ENCODE measurements around the gene P3H1.
"Not testable (repeated sequence)": the region's sequence is repeated elsewhere in the genome, so short reads cannot be mapped to it uniquely, and the experiment has no call there.

Gene P3H1, protein sequence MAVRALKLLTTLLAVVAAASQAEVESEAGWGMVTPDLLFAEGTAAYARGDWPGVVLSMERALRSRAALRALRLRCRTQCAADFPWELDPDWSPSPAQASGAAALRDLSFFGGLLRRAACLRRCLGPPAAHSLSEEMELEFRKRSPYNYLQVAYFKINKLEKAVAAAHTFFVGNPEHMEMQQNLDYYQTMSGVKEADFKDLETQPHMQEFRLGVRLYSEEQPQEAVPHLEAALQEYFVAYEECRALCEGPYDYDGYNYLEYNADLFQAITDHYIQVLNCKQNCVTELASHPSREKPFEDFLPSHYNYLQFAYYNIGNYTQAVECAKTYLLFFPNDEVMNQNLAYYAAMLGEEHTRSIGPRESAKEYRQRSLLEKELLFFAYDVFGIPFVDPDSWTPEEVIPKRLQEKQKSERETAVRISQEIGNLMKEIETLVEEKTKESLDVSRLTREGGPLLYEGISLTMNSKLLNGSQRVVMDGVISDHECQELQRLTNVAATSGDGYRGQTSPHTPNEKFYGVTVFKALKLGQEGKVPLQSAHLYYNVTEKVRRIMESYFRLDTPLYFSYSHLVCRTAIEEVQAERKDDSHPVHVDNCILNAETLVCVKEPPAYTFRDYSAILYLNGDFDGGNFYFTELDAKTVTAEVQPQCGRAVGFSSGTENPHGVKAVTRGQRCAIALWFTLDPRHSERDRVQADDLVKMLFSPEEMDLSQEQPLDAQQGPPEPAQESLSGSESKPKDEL

DNA sequence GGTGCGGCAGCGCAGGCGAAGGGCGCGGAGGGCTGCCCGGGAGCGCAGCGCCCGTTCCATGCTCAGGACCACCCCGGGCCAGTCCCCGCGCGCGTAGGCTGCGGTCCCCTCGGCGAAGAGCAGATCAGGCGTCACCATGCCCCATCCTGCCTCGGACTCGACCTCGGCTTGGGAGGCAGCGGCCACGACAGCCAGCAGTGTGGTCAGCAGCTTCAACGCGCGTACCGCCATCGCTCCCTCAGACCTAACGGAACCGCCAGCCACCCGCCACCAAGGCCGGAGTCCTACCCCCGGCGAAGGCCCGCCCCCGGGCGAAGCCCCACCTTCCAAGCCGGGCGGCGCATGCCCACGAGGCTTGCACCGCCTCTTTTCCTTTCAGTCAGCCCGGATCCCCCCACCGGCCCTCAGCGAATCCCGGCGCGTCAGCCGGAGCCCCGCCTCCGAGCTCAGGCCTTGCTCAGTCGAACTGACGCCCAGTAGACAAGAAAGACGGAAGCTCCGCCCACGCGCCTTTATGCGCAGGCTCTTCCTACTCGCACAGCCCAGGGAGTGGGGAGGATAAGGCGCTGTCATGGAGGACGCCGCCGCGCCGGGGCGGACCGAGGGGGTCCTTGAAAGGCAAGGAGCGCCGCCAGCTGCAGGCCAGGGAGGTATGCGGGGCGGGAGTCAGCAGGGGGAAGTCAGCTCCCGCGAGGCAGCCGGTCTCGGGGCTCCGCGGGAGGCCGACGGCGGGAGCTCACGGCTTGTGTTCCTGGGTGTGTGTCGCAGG lies at the start of gene P3H1, which contains the start of gene C1orf50:
TSS of gene P3H1 (minus strand) at position 288 of the 769 bp plus-strand sequence. CDS start at position 231, 57 bp downstream.
TSS of gene C1orf50 (plus strand) at position 509 of the 769 bp plus-strand sequence. CDS start at position 572, 63 bp downstream.
- no peak for FAIRE-seq
- peak; percentile 95 for DNase-seq (ENCODE audit: insufficient read length, low spot score)

DNA sequence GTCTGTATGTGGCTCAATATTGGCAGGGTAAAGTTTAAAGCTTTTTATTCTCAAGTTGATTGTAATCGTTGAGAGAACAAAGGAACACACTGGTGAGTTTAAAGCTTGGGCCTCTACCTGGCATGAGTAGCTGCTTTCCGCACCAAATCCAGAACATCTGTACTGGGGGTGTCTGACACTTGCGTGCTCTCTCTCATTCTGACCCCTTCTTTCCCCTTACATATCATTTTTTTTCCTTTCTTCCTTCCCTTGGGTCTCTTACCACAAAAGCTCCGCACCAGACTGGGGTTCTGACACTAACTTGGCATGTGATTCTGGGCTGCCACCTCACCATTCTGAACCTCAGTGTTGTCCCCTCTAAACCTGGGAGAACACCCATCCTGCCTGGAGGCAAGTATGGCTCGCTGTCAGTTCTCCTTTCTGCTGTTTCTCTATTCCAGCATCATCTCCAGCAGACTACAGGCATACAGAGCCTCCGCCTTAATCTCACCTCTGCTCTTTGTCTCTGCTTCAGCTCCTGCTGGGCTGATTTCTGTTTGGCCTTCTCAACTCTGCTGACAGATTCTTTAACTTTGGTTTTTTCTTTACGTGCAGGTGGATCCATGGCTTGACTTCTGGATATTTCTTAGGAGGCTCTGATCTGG lies 49.2 kb upstream of the P3H1 start:
- no peak for DNase-seq (ENCODE audit: insufficient read length, low spot score)
- FAIRE-seq: no peak

DNA sequence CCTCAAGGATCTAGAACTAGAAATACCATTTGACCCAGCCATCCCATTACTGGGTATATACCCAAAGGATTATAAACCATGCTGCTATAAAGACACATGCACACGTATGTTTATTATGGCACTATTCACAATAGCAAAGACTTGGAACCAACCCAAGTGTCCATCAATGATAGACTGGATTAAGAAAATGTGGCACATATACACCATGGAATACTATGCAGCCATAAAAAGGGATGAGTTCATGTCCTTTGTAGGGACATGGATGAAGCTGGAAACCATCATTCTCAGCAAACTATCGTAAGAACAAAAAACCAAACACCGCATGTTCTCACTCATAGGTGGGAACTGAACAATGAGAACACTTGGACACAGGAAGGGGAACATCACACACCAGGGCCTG lies 48.0 kb upstream of the P3H1 start:
- DNase-seq (ENCODE audit: insufficient read length, low spot score): not testable (repeated sequence)

DNA sequence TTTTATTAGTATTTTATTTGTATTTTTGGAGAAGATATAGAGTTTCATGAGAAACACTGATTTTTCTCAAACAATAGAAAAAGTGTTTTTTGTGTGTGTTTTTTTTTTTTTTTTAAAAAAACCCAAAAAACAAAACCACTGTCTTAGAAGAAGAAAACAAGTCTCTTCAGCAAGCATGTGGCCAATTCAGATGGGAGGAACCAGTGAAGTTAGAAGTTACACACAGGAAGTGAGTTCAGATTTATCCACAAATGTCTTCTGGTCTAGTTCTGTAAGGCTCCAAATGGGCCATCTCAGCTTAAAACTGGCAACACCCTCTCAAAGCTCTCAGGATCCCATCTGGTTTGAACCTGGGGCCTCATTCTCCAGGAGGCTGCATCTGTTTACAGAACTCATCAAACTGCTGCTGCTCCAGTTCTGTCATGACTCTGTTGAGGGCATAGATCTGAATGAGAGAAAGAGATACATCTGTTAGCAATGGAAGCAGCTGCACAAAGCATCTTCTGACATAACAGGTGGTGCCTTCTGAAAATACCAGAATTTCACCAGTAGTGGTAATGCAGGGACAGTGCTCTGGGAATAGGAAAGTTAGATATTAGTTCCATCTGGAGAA lies 40.3 kb upstream of the P3H1 start:
- DNase-seq (ENCODE audit: insufficient read length, low spot score): no peak
- FAIRE-seq: no peak

More for the DNA sequence above, 48.0 kb upstream of the P3H1 start:
- not testable (repeated sequence) for FAIRE-seq

DNA sequence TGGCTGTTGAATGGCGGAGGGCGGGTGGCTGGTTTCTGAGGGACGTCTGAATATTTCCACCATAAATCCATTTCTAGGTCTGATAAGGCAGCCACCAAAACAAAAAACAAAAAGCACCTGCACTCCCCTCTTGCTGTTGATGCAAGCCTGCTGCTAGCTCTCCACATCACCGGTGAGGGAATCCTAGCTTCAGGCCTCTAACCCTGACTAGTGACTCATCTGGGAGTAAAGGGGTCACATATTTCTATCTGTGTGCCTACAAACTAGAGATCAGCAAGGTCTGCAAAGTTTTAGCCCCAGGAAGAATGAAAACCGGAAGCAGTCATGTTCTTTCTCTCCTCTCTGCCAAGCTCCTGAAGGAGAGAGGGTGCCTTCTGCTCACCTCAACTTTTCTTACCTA lies 39.8 kb upstream of the P3H1 start:
- DNase-seq (ENCODE audit: insufficient read length, low spot score) (peak; percentile 21), FAIRE-seq (no peak)

DNA sequence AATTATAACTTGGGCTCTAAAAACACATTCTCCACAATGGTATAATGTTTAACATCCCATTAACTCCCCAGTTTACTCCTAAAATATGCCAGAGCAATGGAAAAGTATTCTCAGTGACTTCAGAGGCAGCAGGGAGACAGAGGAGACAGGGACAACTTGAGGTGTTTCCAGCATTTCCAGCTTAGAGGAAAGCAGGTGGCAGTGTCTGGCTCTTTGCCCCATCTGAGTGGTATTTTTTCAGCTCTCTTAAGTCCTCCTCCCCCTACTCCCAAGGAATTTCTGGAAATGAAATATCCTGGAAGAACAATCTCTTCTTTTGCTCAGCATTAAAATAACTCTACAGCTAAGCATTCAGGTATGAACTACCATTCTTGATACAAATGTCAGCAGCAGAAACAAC lies 39.3 kb upstream of the P3H1 start:
- no peak for FAIRE-seq
- no peak for DNase-seq (ENCODE audit: insufficient read length, low spot score)

DNA sequence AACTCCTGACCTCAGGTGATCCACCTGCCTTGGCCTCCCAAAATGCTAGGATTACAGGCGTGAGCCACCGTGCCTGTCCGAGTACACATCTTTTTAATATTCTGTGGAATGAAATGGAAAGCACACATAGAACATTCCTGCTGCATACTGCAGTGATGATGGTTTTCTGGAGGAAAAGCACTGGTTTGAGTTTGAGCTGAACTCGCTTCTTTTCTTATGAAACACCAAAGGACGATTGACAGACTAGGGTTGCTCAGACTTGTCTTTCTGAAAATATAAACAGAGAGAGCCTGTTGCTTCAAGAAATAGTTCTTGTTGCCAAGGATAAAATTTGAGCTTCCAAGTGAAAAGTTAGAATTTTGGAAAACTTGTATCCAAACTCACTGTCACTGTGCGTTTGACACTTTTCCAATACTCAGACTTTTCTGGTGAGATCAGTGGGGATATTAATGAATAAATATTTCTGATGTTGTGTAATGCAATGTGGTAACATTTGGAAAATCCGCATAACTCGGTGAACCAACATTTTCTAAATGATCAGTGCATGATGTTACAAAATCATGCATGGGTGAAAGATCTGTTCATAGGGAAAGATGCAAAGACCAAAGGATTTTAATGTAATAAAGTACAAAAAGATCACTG lies 35.1 kb upstream of the P3H1 start:
- FAIRE-seq (no peak), DNase-seq (ENCODE audit: insufficient read length, low spot score) (no peak)

DNA sequence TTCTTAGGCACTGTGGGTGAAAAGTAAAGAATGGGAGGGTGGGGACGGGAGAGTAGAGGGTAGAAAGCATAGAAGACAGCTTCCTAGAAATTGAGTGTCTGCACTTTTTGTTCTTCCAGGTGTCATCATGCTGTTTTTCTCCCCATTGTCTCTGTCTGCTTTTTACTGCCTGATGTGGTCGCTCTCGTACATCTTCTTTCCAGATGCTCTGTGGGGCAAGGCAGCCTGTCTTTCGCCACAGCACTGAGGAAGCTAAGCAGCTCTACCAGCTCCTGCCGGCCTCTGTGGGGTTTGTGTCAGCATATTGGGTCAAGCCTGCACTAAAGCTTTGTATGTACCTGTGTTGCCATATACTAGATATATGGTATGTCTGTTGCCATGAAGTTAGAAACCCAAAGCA lies 31.2 kb upstream of the P3H1 start:
- FAIRE-seq (no peak), DNase-seq (ENCODE audit: insufficient read length, low spot score) (no peak)

DNA sequence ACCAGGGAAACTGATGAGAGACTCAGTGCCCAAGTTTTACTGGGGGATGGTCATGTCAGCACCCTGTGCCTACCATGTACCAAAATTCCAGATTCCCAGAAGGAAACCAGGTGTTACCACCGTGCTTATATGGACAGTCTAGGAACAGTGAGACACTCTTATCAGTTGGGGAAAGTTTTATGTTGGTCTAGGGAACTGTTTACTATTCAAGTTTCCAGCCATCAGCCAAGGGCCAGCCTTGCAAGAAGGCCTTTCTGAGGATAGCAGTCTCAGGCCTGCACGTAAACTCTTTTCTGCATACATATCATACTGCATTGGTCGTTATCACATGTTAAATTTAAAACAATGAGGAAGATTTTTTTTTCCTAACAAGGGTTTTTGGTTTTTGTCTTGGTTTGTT lies 30.6 kb upstream of the P3H1 start:
- FAIRE-seq: no peak
- DNase-seq (ENCODE audit: insufficient read length, low spot score): no peak

DNA sequence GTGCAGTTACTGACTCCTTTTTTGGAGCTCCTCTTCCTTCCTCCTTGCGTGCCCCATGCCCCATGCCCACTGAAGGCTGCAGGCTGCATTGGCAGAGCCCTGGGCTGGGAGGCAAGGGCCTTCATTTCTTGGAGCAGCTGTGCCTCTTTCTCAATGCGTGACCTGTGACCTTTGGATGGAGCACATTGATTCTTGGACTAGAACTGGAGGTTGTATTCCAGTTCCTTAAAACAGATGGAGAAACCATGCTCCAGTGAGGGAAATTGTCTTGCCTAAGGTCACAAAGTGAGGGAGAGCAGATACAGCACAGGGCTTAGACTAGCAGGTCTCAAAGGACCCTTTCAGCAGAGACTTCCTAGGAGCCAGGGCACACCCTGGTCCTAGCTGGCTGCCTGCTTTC lies 27.0 kb upstream of the P3H1 start:
- no peak for DNase-seq (ENCODE audit: insufficient read length, low spot score)
- FAIRE-seq: no peak

DNA sequence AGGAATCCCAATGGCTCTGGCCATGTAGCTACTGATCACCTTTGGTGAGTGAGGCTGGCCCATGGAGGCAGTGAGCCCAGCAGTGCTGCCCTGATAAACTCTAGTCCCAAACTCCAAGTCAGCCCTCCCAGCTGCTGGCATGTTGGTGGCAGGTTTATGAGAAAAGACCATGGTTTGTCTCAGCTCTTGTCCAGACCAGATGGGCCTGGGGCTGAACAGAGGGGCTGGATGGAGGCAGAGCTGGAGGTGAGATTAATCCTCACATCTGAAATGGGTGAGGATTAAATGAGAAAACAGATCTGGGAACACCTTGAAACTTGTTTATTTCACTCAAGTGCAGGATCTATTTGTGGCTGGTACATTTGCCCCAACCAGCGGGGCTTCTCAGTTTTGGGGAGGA lies 21.2 kb upstream of the P3H1 start:
- FAIRE-seq (no peak), DNase-seq (ENCODE audit: insufficient read length, low spot score) (no peak)

DNA sequence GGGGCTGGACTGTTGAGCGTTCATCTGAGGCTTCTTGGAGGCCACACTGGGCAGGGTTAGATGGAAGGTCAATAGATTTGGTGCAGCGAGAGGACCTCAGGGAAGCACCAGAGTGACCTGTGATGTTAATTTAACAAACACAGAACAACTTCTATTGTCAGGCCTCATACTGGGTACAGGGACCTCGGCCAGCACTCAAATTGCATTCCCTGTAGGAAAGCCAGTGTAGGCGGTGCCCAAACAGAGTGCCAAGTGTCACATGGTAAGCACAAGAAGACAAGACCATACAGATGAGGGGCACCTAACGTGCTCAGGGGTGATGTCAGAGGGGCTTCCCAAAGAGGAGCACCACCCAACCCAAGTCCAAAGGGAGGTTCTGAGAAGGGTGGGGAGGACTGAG lies 19.3 kb upstream of the P3H1 start:
- FAIRE-seq (no peak), DNase-seq (ENCODE audit: insufficient read length, low spot score) (no peak)

DNA sequence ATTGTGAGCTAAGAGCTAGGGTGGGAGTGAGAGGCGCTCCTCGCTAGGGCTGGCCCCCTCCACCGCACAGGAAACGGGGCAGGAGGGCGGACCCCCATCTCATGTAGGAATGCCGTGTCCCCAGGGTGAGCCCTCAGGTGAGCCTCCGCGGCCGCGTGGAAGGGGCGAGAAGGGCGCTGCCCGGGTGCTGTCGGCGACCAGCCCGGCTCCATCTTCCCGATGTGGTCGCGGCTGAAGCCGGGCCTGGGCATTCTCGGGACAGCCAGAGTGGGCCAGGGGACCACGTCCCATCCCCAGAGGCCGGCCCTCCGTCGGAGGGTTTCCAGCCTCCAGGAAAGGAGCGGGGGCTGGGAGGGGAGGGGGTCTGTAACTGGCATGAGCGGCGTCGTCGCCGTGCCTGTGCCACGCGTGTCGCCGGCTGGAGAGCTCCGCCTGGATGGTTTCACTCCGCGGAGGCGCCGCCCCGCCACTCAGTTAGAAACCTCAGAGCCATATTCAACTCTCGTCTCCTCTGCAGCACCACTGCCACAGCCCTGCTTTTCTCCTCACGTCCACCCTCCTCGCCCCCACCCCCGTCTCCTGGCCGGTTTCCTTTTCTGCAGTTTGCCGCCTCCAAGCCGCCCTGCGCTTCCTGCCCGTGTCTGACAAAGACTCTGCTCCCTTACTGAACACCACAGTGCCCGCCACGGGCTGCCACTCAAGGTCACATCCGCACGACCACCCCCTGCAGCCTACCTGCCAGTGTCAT lies 18.3 kb upstream of the P3H1 start, which contains the start of gene TMEM269:
TSS of gene TMEM269 (plus strand) at position 46 of the 748 bp plus-strand sequence. CDS start 4,903 bp downstream, outside the sequence.
- no peak for DNase-seq (ENCODE audit: insufficient read length, low spot score)
- FAIRE-seq: no peak

DNA sequence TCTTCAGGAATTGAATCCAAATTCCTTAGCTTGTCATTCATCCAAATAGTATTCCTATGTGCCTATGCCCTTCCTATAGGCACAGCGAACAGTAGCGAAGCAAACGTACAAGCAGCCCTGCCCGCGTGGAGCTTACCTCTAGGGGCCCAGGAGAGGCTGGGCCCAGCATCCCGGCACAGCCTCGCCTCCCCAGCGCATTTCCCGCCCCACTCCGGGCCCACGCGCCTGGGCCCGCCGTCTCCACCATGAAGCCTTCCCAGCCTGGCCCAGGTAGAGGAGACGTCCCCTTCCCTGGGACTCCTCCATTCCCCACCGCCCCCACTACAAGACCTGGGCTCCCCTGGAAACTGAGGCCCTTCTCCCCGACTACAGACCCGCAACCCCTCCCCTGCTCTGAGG lies 17.7 kb upstream of the P3H1 start:
- DNase-seq (ENCODE audit: insufficient read length, low spot score) (no peak), FAIRE-seq (no peak)

DNA sequence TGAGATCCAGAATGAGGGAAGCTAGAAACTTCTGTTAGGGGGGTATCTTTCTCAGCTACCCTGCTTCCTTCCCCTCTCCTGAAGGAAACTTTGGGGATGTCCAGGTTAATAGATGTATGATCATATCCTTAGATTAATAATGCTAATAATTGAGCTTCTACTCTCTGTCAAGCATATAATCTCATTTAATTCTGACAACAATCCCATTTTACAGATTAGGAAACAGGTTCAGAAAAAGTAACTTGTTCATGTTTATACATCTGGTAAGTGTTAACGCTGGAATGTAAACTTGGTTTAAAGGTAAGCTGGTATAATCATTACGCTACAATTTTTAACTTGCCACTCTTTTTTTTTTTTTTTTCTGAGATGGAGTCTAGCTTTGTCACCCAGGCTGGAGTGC lies 16.3 kb upstream of the P3H1 start:
- DNase-seq (ENCODE audit: insufficient read length, low spot score): no peak
- FAIRE-seq: no peak

DNA sequence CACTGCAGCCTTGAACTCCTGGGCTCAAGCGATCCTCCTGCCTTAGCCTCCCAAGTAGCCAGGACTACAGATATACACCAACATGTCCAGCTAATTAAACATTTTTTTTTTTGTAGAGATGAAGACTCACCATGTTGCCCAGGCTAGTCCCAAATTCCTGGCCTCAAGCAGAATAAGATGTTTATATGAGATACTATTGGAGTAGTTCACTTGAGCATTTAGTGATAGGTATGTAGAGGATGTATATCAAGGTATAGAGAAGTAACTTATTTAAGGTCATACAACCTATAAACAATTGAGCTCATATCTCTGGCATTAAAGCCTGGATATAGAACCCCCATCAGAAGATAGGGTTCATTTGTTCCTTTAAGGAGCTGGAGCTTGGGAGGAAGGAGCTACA lies 13.3 kb upstream of the P3H1 start:
- FAIRE-seq (no peak), DNase-seq (ENCODE audit: insufficient read length, low spot score) (no peak)

DNA sequence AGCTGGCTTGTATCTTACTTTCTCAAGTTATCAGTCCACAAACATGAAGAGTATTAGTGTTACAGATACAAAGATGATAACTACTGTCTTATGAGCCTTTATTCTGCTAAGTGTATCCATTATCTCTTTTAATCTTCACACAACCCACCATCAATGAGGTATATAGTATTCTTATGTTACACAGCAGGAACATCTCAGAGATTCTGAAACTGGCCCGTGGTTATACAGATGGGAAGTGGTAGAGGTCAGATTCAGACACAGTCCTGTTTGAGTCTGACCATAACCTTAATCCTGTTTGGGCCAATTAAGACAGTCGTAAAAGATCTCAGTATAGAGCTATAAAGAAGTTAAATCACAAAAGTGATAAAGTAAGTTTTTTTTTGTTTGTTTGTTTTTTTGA lies 12.9 kb upstream of the P3H1 start:
- DNase-seq (ENCODE audit: insufficient read length, low spot score) (no peak), FAIRE-seq (no peak)

DNA sequence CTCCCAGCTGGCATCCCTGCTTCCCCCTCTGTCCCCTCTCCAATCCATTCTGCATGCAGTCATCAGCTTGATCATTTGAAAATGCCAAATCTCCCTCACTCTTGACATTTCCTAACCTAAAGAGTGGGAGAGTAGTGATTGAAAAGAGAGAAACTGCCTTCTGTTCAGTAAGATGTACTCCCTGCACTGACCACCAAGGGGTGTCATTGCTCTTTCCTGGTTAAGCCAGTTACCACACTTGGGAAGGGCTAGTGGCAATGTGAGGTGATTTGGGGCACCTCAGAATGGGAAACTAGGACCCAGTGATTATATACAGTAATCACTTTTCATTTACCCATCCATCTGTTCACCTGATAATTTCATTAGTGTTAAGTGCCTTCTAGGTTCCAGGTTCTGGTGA lies 11.0 kb upstream of the P3H1 start:
- DNase-seq (ENCODE audit: insufficient read length, low spot score) (peak; percentile 57), FAIRE-seq (no peak)

DNA sequence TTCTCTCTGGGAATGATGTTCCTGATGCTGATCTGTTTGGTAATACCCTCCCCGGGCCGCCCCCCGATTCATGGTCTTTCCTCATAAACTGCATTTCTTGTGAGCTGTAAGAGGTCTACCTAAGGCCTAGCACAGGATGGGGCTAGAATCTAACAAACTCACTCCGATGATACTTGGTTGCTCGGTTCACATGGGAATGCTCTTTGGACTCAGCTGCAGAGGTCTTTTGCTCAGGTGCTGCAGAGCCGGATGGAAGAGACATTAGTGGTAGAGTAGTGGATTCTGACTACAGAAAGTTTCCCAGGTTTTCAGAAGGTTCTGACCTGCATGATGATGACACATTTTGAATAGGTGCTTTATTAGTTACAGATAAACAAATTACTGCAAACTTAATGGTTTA lies 9.7 kb upstream of the P3H1 start:
- no peak for FAIRE-seq
- DNase-seq (ENCODE audit: insufficient read length, low spot score): no peak

Measured in HTR-8/SVneo (cell line).